Gastroesophageal sphincter (tissue), 4 donors: Measurements from ENCODE around the gene TAF8. TPM values are rescaled to one million over a fixed set of nuclear protein-coding genes. Genes with fewer than 3 reads are reported as not detected.
A peak's percentile ranks its signal among the peaks of the same experiment; 100 is the strongest.

ENCODE experiments used
- ATAC-seq: fragments of 150-250 bp; one replicate; pipeline ENCODE4 v1.9.1; 2016; ENCODE audit warnings: mild to moderate bottlenecking, moderate library complexity
- H3K27ac ChIP-seq, 4 donors: fragments of 200-600 bp; sonication (generic) in 3 of 4; 1 replicate in 3 of 4; 2 replicates in 1 of 4; pipeline ENCODE4 v1.5.1; 2016 to 2019
- H3K27me3 ChIP-seq: fragments of 200-600 bp; sonication (generic); one replicate; pipeline ENCODE4 v1.5.1; 2019
- H3K36me3 ChIP-seq, 2 donors: fragments of 200-600 bp; sonication (generic); one replicate each; pipeline ENCODE4 v1.5.1; 2019; ENCODE audit warnings: control low read depth in 1 of 2
- H3K4me1 ChIP-seq, 3 donors: fragments of 200-600 bp; sonication (generic); 1 replicate in 2 of 3; 2 replicates in 1 of 3; pipeline ENCODE4 v1.5.1; 2016 to 2019; ENCODE audit warnings: control low read depth in 2 of 3
- H3K4me3 ChIP-seq, 2 donors: fragments of 200-600 bp; sonication (generic); one replicate each; pipeline ENCODE4 v1.5.1; 2019; ENCODE audit warnings: mild to moderate bottlenecking in 1 of 2, moderate library complexity in 1 of 2
- H3K9me3 ChIP-seq, 3 donors: fragments of 200-600 bp; sonication (generic); one replicate each; pipeline ENCODE4 v1.5.1; 2017 to 2019; ENCODE audit warnings: control low read depth in 2 of 3
- EP300 ChIP-seq: sonication (generic); formaldehyde crosslinking; IDR thresholded peaks from one replicate; pipeline ENCODE4 v1.6.1; 2017; ENCODE audit warnings: antibody characterized with exemption, mild to moderate bottlenecking
- POLR2A ChIP-seq, 2 donors: fragments of 450-650 bp; IDR thresholded peaks; one replicate each; pipeline ENCODE4 v1.6.1; 2017; ENCODE audit warnings: antibody characterized with exemption in 2 of 2, mild to moderate bottlenecking in 2 of 2, moderate library complexity in 1 of 2
- POLR2AphosphoS5 ChIP-seq: sonication (generic); formaldehyde crosslinking; IDR thresholded peaks from one replicate; pipeline ENCODE4 v1.6.1; 2017; ENCODE audit warnings: antibody characterized with exemption
- WGBS, 2 donors: methylation state at CpG; one replicate each; pipeline ENCODE4 v1.1.5; 2018; ENCODE audit warnings: low coverage in 1 of 2; 5-methylcytosine and 5-hydroxymethylcytosine counted together
- total RNA-seq, 4 donors: library from RNA; depleted of rRNA; stranded (reverse); fragments of >200 nt; gene quantifications; one replicate each; pipeline ENCODE4 v1.1.0, GENCODE V29; 2016
- TF ChIP-seq, protein P1 (sequence below), 4 experiments: fragments of 200-600 bp in 2 of 4; fragments of 450-650 bp in 2 of 4; sonication (generic) in 1 of 4; IDR thresholded peaks; one replicate each; pipeline ENCODE4 v1.5.1; 2017 to 2019; ENCODE audit warnings: antibody characterized with exemption in 4 of 4, mild to moderate bottlenecking in 2 of 4, moderate library complexity in 2 of 4

TAF8 gene
- total RNA-seq, 4 donors from 2014 or later: 16.8 to 33.6 (median 24.2) TPM

DNA sequence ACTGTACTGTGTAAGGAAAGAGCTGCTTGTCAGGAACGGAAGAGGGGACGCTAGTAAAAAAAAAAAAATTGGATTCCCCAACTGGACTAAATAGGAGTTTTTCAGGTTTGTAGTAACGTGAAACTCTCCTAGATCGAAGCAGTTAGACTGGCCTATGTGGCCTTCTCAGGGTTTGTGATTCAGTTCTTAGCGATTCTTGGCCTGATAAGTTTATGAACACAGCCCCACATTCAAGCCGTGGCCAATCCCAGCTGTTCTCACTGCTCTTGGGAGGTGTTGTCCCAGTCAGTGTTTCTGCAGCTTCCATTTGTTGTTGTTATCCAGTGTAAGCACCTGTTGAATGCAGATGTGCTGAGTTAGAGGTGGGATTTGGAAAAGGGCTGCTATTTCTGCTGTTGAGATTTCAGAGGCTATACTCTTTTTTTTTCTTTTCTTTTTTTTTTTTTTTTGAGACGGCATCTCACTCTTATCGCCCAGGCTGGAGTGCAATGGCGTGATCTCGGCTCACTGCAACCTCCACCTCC, 29.7 kb downstream of the TAF8 start:
- H3K9me3 ChIP-seq: no peaks in the 10 kb centered on the region
- H3K4me3 ChIP-seq: no peak overlapping the region
- peaks cover 0 to 90% of the 10 kb centered on the region in 2 donors for H3K36me3 ChIP-seq
- no peaks in the 10 kb centered on the region for H3K4me1 ChIP-seq
- no peaks in the 10 kb centered on the region for H3K27me3 ChIP-seq
- ATAC-seq: no peak
- TF ChIP-seq EP300: no peak
- TF ChIP-seq, protein P1, sequence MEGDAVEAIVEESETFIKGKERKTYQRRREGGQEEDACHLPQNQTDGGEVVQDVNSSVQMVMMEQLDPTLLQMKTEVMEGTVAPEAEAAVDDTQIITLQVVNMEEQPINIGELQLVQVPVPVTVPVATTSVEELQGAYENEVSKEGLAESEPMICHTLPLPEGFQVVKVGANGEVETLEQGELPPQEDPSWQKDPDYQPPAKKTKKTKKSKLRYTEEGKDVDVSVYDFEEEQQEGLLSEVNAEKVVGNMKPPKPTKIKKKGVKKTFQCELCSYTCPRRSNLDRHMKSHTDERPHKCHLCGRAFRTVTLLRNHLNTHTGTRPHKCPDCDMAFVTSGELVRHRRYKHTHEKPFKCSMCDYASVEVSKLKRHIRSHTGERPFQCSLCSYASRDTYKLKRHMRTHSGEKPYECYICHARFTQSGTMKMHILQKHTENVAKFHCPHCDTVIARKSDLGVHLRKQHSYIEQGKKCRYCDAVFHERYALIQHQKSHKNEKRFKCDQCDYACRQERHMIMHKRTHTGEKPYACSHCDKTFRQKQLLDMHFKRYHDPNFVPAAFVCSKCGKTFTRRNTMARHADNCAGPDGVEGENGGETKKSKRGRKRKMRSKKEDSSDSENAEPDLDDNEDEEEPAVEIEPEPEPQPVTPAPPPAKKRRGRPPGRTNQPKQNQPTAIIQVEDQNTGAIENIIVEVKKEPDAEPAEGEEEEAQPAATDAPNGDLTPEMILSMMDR (IDR thresholded peaks at IDR 0.05): no peak
- TF ChIP-seq POLR2A (IDR thresholded peaks at IDR 0.05): no peak
- TF ChIP-seq POLR2AphosphoS5: no peak
- WGBS, 2 donors: 73 to 91% methylated on average over 4 to 8 of the region's 10 CpGs
- no peak overlapping the region for H3K27ac ChIP-seq

DNA sequence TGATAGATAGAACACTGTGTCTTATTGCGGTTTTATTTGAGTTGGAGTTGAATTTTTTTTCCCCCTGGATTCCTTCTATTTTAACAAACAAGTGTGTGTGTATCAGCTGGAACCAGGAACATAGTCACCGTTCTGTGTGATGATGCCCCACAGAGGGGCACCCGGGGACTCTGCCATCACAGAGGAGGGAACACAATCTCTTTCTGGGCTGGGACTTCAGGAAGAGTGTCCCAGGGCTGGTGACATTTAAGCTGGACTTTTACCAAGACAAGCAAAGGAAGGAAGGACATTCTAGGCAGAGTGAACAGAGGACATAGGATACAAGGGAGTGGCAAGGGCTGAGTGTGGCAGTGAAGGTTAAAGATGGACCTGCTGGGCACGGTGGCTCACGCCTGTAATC, 33.2 kb downstream of the TAF8 start:
- Histone ChIP-seq H3K27me3 (no peaks in the 10 kb centered on the region), H3K4me3 (no peak overlapping the region), H3K27ac (no peak overlapping the region), H3K4me1 (no peaks in the 10 kb centered on the region), H3K36me3 (peaks cover 0 to 79% of the 10 kb centered on the region in 2 donors), H3K9me3 (no peaks in the 10 kb centered on the region)
- TF ChIP-seq, protein P1 (IDR thresholded peaks at IDR 0.05): no peak
- TF ChIP-seq POLR2AphosphoS5: no peak
- TF ChIP-seq POLR2A (IDR thresholded peaks at IDR 0.05): no peak
- TF ChIP-seq EP300: no peak
- WGBS, 2 donors: 83 to 87% methylated on average over 2 to 3 of the region's 5 CpGs
- ATAC-seq: no peak

DNA sequence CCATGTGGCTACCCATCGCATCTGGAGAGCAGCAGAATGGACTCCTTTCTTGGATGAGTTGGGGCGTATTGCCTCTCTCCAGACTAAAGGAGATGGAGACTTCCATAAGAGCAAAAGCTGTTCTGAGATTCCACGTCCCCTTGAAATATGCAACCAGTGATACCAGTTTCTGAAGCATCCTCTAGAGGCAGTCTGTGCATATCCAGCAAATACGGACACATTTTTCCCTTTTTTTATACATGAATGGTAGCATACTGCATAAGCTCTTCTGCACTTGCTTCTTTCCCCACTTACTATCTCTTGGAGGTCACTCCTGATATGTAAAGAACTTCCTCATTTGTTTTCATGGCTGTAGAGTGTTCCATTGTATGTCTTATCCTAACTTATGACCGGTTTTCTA, 34.6 kb downstream of the TAF8 start:
- WGBS, 2 donors: 78 to 90% methylated on average over 3 to 4 of the region's 5 CpGs
- Histone ChIP-seq H3K27me3 (no peaks in the 10 kb centered on the region), H3K4me3 (no peak overlapping the region), H3K4me1 (no peaks in the 10 kb centered on the region), H3K27ac (no peak overlapping the region), H3K9me3 (no peaks in the 10 kb centered on the region), H3K36me3 (peaks cover 0 to 65% of the 10 kb centered on the region in 2 donors)
- no peak for ATAC-seq
- TF ChIP-seq EP300 (no peak), POLR2AphosphoS5 (no peak), POLR2A (IDR thresholded peaks at IDR 0.05) (no peak)
- TF ChIP-seq, protein P1 (IDR thresholded peaks at IDR 0.05): no peak

DNA sequence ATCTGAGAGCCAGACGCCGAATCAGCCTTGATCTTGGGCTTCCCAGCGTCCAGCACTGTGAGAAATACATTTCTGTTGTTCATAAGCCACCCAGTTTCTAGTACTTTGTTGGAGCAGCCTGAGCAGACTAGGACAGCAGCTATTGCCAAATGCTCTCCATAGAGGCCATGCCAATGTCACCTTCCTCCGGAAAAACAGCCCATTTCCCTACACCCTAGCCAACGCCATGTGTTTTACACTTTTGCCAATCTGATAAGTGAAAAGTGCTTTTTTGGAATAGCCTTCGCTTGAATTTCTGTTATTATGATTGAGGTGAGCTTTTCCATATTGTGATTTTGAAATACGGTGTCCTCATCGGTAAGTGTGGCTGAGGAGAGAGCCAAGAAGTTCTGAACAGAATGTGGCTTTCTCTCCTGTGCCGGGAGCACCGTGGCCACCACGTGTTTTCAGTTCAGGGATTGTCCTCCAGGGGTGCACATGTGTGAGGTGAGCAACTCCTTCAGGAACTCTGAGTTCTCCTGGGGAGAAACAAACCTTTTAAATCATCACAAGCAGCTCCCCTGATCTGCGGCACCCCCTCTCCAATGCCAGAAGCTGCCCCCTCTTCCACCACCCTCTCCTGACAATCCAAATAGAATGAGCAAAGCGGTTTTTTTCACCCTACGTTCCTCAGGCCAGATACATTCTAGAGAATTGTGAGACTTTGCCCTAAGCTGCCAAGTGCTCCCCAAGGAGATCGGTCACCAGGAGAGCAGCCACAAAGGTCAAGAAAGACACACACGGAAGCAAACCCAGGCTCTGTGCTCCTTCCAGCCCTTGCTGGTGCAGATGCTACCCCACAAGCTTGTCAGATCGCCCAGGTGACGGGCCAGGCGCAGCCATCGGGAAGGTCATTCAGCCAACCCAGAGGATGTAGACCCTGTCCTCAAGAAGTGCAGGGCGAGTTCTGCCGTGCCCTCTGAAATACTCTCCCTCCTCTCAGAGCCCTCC, 36.0 kb downstream of the TAF8 start:
- 80 to 96% methylated on average over 4 to 12 of the region's 22 CpGs for WGBS, 2 donors
- Histone ChIP-seq H3K27ac (no peak overlapping the region), H3K4me3 (no peak overlapping the region), H3K36me3 (peaks cover 0 to 51% of the 10 kb centered on the region in 2 donors), H3K9me3 (no peaks in the 10 kb centered on the region), H3K27me3 (no peaks in the 10 kb centered on the region), H3K4me1 (no peaks in the 10 kb centered on the region)
- ATAC-seq: peak; percentile 52
- TF ChIP-seq, protein P1 (IDR thresholded peaks at IDR 0.05): peak in 1 of 4 experiments; percentile 9
- TF ChIP-seq POLR2AphosphoS5: no peak
